Activated CD8-positive, alpha-beta memory T cell treated with anti-CD3 and anti-CD28 coated beads, Interleukin-2, amount 50 U/mL, for 24 hours (primary cell): ENCODE results near the gene ABCA2.

ENCODE experiments used
- DNase-seq: peaks from one replicate; pipeline ENCODE4 v3.0.0-alpha.2; 2020; ENCODE audit errors: extremely low read depth

ABCA2 gene

DNA sequence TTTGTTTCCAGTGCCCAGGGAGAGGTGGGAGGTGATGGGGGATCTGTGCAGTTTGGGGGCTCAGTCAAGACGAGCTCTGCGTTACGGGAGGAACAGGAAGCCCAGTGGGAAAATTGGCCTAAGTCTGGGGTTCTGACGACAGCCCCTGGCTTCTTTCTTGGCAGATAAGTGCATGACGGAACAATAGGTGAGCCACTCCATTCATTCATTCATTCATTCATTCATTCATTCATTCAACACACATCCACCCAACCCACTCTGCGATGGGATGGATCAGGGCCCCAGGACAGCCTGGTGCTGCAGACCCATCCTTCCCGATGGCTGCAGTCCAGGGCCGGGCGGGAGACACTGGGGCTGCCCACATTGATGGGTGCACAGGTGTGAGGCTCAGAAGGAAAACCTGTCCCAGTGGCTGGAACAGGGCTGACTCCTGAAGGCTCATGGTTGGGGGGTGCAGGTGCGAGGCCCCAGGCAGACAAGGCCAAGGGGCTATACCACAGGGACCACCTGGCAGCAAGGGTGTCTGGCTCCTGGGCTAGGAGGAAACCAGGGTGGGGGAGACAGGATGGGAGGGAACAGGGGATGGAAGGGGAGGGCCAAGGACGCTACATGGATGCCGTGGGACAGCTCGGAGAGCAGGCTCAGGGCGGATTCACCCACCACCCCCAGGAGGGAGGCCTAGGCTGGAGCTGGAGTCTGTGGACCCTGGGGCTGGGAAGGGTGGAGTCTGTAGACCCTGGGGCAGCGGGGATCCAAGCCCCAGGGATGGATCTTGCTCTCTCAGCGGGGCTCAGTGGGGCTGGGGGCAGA is 47.2 kb downstream of the ABCA2 start:
- DNase-seq = no peak

DNA sequence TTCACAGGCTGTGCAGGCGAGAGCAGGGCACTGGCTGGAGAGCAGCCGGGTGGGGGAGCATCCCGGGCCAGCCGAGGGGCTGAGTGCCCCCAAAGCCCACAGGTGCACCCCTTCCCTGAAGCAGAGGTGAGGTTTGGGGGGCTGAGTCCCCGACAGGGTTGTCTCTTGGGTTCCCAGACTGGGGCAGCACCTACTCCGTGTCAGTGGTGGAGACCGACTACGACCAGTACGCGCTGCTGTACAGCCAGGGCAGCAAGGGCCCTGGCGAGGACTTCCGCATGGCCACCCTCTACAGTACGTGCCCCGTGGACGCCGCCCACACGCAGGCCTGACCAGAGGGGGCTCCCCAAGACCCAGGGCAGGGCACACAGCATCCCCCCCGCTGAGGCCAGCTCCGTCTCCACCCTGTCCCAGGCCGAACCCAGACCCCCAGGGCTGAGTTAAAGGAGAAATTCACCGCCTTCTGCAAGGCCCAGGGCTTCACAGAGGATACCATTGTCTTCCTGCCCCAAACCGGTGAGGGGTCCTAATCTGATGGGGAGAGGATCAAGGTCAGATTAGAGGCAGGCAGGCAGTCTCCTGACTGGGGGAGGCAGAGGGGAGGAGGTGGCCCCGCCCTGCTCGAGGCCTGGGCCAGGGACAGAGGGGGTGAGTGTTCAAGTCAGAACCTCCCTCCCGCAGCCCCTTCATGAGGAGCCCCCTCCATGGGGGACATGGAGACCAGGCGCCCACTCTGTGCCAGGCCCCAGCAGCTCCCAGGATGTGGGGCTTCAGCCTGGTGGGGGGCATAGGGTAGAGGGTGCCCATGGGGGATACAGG is 48.1 kb downstream of the ABCA2 start:
- no peak for DNase-seq

DNA sequence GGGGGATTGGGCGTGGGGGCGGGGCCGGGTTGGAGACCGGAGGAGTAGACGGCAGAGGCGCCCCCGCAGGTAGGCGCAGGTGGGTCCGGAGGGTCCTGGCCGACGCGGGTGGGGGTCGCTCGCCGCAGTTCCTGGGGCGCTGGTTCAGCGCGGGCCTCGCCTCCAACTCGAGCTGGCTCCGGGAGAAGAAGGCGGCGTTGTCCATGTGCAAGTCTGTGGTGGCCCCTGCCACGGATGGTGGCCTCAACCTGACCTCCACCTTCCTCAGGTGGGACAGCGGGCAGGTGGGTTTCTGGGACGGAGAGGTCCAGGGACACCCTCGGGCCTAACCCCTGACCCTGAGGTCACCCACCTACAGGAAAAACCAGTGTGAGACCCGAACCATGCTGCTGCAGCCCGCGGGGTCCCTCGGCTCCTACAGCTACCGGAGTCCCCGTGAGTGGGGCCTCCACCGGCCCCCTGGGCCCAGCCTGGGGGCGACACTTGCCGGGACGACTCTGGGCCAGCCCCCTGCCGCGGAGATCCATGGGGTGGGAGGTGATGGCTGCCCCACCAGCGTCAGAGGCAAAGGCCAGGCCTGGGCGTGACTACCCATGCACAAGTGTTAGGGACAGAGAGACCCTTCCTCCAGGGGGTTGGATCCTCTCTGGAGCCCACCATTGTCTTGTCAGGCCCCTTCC is 49.0 kb downstream of the ABCA2 start:
- no peak for DNase-seq

DNA sequence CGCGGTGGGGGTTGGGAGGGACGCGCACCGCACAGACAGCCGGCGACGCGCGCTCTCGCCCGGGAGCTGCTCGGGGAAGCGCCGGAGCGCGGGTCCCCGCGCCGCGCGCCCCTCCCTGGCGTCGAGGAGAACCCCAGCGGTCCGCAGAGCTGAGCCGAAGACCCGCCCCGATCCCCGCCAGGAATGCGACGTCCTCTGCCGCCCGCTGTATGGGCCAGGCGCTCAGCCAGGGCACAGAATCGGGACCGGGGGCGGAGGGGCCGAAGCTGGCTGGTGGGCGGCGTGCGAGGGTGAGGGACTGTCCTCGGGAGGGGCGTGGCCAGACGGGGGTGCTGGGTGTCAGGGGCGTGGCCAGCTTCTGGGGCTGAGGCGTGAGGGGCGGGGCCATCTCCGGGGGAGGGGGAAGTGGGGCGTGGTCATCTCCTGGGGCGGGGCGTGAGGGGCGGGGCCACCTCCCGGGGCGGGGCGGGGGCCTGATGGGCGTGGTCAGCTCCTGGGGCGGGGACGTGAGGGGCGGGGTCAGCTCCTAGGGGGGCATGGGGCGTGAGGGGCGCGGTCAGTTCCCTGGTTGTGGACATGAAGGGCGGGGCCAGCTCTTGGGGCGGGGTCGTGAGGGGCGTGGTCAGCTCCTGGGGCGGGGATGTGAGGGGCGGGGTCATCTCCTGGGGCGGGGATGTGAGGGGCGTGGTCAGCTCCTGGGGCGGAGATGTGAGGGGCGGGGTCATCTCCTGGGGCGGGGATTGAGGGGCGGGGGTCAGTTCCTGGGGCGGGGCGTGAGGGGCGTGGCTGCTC is 49.8 kb downstream of the ABCA2 start:
- DNase-seq = no peak

DNA sequence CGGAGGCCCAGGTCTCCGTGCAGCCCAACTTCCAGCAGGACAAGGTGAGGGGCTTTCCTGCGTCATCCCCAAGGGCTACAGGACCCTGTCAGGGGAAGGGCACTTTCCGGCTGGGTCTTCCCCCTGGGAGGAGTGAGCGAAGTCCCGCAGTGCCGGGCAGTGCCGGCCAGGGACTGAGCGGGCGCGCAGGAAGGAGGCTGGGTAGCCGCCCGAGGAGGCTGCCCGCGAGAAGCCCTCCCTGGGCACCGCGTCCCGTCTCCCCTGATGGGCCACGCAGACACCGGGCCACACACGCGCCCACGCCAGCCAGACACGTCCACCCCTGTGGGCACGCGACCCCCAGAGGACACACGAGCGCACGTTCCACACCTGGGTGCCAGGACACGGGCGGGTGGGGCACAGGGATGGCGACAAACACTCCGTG is 50.4 kb downstream of the ABCA2 start:
- DNase-seq = no peak

DNA sequence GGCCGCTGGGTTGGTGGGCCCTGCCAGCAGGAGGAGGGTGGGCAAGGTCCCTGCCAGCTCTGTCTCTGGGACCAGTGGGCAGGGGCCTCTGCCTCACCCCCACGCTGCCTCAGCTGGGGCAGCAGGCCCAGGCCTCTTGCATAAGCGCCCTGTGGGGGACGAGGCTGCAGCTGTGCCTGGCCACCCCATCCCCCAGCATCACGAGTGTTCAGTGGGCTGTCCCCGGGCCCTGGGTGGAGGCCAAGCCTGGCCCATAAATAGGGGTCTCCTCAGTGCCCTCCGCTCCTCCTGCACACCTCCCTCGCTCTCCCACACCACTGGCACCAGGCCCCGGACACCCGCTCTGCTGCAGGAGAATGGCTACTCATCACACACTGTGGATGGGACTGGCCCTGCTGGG is 50.8 kb downstream of the ABCA2 start, which contains the start of gene PTGDS:
TSS of gene PTGDS (plus strand) at position 282 of the 400 bp plus-strand sequence. CDS start at position 357, 75 bp downstream.
- no peak for DNase-seq

DNA sequence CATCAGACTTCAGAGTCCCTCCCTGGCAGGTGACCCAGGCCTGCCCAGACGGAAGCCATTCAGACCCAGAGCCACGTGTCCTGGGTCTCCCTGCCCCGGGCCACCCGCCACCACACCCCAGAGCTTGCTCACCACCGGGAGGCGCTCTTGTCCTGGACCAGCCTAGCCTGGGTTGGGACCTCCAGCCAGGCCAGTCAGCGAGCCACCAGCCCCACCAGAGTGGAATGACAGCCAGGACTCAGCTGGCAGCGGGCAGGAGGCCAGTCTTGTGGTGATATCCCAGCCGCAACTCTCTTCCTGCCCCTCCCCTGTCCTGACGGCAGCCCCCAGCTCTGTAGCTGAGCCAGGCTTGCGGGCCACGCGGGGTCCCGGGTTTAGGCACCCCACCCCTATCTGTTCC is 52.4 kb downstream of the ABCA2 start:
- no peak for DNase-seq

DNA sequence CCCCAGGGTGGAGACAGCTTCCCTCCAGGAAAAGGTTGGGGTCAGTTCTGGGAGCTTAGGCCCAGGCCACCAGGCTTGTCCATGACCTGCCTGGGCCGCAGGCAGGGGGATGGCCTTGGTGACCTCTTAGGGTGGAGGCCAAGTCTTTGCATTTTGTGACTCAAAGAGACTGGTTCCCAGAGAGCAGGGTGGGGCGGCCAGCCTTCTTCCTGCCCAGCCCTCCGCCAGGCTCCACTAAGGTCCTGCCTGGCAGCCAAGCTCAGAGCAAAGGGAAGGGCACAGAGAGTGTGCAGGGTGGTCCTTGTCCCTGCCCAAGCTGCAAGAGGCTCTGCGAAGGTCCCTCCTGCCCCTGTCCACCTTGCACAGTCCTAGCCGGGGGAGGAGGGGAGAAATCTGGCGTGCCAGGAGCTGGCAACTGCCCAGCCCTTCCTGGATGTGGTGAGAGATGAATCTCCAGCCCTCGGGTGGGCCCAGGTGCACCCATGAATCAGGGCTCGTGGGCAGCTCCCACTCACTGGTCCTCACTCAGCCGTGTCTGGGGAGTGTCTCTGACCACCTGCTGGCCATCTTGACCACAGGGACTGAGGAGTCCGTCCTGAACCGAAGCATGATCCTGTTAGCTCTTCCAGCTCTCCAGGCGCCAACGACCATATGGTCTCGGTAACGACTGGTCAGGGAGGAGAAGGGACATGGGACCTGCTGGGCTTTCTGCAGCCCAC is 53.1 kb downstream of the ABCA2 start:
- no peak for DNase-seq

DNA sequence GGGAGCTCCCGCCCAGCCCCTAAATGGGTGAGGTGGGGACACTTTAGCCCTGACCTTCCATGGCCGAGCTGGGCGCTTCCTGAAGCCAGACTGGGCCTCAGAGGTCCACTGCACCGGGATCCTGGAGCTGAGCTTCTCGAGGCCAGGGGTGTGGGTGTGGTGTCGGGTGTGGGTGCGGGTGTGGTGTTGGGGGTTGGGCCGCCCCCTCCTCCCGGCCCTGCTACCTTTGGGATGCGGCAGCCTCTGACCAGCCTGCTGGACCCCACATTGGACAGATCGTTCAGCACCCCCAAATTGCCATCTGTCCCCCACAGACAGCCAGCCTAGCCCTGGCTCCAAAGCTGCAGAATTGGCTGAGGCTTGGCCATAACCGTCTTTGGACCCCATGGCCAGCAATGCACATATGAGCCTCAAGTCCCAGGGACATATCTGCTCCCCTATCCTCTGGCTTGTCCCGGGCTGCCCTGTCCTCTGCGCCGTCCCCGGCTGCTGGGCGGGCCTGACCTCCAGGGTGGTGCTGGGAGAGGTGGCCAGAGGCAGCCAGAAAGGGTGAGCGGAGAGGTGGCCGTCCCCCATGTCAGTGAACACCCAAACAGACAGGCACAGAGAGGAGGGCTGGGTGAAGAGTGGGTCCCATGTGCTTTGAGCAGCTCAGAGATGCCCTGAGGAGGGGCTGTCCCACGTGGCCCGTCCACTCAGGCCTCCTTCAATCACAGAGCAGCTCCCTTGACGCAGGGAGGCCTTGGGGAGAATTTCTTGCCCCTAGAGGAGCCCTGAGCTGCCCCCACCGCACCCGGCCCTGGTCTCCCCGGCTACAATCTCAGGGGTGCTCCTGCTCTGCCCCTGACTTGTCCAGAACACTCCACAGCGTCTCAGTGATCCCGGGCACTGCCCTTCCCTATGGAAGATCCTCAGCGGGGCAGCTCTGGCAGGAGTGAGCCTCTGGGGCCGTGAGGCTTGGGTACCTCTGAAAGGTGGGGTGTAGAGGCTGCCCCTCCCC is 54.1 kb downstream of the ABCA2 start:
- no peak for DNase-seq

DNA sequence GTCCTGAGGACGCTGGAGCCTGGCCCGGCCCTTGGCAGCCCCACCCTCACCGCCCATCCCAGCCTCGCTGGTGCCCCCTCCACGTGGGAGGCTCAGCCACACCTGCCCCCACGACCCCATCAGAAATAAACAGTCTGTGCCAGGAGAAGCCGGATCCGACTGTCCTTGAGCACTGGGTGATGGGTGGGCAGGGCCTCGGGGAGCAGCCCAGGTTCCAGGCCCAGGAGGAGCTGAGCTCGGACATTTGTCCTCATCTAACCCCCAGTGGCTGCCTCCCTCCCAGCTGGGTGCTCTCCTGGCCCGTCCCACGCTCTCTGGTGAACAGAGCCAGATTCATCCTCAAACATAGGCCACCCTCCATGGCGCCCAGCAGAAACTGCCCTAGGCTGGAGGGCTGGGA is 55.3 kb downstream of the ABCA2 start:
- no peak for DNase-seq

DNA sequence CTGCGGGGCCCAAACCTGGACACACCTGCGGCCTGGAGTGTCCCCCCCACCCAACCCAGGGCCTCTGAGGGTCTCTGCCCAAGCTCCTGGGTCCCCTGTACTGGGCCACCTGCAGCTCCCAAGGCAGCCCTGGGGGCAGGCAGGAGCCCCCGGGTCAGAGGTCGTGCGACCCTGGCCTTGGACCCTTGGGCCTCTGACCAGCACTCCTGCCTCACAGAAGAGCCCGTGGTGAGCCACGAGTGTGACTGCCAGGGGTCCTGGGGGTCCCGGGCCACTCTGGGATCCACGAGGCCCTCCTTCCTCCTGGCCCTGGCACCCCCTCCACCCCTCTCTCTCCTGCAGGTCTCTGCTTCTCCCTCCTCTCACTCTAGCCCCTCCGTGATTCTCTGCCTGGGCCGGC is 55.7 kb downstream of the ABCA2 start:
- no peak for DNase-seq

DNA sequence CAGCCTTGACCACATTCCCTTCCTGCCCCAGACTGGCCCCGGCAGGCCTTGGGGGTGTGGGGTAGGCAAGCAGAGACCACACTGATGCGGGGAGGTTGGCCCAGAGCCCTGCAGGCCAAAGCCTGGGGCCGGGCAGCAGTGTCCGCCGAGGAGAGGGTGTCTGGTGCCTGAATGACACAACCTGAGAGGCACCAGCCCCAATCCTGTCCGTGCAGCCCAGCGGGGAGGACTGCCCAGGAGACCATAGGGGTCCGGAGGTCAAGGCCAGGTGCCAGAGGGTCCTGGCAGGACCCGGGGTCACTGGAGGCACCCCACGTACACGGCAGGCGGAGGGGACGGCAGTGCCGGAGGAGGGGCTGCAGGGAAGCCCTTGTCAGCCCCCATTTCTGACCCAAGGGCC is 56.3 kb downstream of the ABCA2 start:
- no peak for DNase-seq

DNA sequence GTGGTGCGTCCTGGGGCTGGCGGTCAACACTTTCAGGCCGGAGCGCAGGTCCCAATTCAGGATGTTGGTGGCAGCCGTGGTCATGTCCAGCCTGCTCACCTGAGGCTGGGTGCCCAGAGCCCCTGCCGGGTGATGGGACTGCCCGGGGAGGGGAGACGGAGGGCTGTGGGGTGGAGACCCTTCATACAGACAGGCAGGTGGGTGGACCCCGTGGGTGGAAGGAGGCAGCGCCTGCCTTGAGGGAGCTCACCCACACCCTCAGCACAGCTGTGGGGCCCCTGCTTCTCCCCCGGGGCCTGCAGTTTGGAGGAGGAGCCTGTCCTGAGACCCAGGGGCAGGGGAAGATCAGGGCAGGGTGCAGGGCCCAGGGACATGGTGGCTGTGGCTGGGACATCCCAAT is 57.7 kb downstream of the ABCA2 start:
- no peak for DNase-seq

DNA sequence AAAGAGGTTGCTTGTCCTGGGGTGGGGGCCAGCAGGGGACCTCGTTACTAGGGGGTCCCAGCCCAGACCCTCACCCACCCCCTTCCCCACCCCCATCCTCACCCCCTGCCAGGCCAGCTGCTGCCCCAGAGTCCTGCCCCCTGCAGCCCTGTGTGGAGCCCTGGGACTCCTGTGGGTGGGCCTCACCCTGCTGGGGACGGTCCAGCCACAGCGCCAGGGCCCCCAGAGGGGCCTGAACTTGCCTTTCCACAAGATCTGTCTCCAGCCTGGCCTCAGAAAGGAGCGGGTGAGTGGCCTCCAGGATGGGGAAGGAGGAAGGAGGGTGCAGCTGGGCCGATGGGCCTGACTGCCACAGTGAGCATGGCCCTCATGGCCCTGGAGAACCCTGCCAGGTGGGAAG is 58.3 kb downstream of the ABCA2 start:
- DNase-seq = no peak

DNA sequence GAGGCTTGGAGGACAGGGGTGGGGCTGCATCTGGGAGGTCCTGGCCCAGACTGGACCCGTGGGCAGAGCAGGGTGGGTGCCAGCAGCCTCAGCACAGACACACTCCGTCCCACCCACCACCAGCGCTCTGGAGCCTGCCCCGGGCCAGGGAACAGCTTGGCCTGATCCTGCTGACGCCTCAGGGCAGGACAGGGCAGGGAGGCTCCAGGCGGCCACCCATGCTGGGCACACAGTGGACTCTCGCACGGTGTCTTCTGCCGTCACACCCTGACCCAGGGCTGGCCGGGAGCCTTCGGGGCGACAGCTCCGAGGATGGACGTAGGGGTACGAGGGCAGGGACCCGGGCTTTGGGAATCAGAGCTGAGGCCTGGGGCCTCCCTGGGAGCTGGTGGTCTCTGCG is 58.9 kb downstream of the ABCA2 start:
- no peak for DNase-seq

DNA sequence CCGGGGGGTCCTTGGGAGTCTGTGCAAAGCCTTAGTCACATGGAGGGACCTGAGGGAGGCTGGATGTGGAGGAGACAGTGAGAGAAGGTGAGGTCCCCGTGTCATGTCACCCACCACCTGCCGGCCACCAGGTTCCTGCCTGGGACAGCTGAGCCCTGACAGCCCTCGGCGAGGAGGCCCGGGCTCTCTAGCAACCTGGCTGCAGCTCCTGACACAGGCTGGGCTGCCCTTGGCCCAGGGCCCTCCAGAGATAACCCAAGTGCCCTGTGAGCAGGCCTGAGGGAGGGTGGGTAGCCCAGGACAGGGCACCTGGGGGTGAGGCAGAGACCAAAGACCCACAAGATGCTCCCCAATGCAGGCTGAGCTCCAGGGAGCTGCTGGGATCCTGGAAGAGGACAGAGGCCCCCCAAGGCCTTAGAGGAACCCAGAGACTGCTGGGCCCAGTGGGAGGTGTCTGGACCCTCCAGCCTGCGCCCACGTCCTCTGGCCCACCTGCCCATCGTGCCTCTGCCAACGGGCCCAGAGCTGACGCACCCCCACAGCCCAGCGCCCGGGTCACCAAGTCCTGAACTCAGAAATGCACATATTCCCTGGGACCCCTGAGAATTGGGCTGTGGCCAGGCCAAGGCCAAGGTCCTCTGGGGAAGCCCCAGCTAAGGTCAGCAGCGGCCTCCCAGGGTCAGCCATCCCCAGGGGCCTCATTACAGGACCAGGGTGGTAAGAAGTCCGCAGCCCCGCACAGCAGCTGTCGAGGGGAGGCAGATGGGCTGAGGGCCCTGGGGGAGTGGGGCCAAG is 59.5 kb downstream of the ABCA2 start:
- no peak for DNase-seq

DNA sequence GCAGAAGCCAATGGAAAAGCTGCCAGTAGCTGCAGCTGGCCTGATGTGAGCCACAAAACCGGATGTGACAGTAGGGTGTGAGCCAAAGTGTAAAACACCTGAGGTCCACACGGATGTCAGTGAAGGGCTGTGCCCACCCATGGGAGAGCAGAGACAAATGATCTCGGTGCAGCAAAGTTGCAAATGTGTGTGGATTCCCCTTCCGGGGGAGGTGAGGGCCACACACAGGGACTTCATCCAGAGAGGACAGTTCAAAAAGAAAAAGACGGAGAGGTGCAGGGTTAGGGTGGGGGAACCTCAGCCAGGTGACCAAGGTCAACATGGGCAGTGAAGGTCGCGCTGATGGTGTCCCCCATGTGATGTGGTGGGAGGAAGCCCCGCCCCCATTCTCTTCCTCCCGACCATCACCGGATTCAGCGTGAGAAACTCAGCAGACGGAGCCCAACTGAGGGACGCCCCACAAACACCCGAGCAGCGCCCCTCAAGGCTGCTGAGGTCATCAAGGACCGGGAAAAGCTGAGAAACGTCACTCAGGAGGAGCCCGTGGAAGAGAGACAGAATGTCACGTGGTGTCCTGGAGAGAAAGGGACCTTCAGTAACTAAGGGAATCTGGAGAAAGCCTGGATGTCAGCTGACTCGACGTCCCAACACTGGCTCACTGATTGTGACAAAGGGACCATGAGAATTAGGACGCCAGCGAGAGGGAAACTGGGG is 62.1 kb downstream of the ABCA2 start:
- DNase-seq = no peak

DNA sequence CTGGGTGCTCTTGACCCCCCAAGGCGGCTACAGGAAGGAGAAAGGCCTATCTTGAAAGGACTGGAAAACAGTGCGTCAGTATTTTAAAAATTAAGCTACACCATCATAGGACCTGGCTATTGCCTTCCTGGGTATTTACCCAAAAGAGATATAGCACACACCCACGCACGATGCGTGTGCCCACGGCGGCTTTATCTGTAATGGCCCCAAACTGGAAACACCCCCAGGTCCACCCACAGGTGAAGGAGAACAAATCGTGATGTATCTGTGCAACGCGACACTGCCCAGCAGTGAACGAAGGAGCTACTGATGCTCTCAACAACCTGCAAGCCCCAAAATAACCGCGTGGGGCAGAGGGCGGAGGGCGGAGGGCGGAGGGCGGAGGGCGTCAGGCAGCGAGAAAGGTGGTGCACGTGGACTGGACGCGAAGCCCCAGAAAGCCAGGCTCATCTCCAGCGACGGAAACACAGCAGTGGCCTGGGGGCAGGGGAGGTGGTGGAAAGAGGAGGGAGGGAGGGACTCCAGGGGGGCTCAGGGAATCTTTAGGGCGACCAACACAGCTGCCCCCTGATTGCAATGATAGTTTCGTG is 63.1 kb downstream of the ABCA2 start:
- DNase-seq = no peak
